ENCODE results near the gene MRC1. TPM values are rescaled to one million over a fixed set of nuclear protein-coding genes. Genes with fewer than 3 reads are reported as not detected.

Gene MRC1

Small RNAs within 50 kb of the gene (microRNA-seq; reads per million reads assigned to microRNA genes)
- not detected for gene MIR511
